HG02852 (cell line): ENCODE data around the gene LTBP1.
A peak's percentile ranks its signal among the peaks of the same experiment; 100 is the strongest.
"Not testable (repeated sequence)": the region's sequence is repeated elsewhere in the genome, so short reads cannot be mapped to it uniquely, and the experiment has no call there.

Experiments used
- ATAC-seq: cut with Tn5 transposase; IDR thresholded peaks from one replicate; pipeline ENCODE4 v1.9.1; 2021; ENCODE audit warnings: mild to moderate bottlenecking, moderate library complexity; ENCODE audit not compliant: unreplicated experiment

LTBP1 gene

GRCh38 chr2:33038230-33038629 lies 91.5 kb downstream of the LTBP1 start:
- no peak for ATAC-seq

GRCh38 chr2:33038799-33039198 lies 92.0 kb downstream of the LTBP1 start:
- no peak for ATAC-seq

GRCh38 chr2:33040541-33040940 lies 93.8 kb downstream of the LTBP1 start:
- no peak for ATAC-seq

- no peak for ATAC-seq
These were observed 95.5 kb downstream of the LTBP1 start for GRCh38 chr2:33042265-33042664.

- ATAC-seq = no peak
These were observed 96.1 kb downstream of the LTBP1 start for GRCh38 chr2:33042819-33043218.

- ATAC-seq = no peak
These were observed 101.2 kb downstream of the LTBP1 start for GRCh38 chr2:33047939-33048338.

GRCh38 chr2:33051586-33052360 lies 105.0 kb downstream of the LTBP1 start:
- ATAC-seq = no peak

- no peak for ATAC-seq
These were observed 105.6 kb downstream of the LTBP1 start for GRCh38 chr2:33052361-33052735.

- not testable (repeated sequence) for ATAC-seq
These were observed 106.0 kb downstream of the LTBP1 start for GRCh38 chr2:33052795-33053194.

GRCh38 chr2:33056170-33056569 lies 109.4 kb downstream of the LTBP1 start:
- ATAC-seq = no peak

- ATAC-seq = not testable (repeated sequence)
These were observed 110.7 kb downstream of the LTBP1 start for GRCh38 chr2:33057307-33058028.

GRCh38 chr2:33058716-33059470 lies 112.1 kb downstream of the LTBP1 start:
- no peak for ATAC-seq

- ATAC-seq = no peak
These were observed 112.9 kb downstream of the LTBP1 start for GRCh38 chr2:33059471-33060156.

GRCh38 chr2:33060405-33060804 lies 113.7 kb downstream of the LTBP1 start:
- ATAC-seq = no peak

- no peak for ATAC-seq
These were observed 116.0 kb downstream of the LTBP1 start for GRCh38 chr2:33062665-33063250.

GRCh38 chr2:33064349-33064801 lies 117.6 kb downstream of the LTBP1 start:
- ATAC-seq = no peak

- no peak for ATAC-seq
These were observed 120.8 kb downstream of the LTBP1 start for GRCh38 chr2:33067598-33067997.

- no peak for ATAC-seq
These were observed 121.5 kb downstream of the LTBP1 start for GRCh38 chr2:33068261-33068660.

- ATAC-seq = peak; percentile 77
These were observed 123.3 kb downstream of the LTBP1 start for GRCh38 chr2:33069894-33070651.

GRCh38 chr2:33071591-33071990 lies 124.8 kb downstream of the LTBP1 start:
- no peak for ATAC-seq
